ENCODE data around the gene RECQL5.

- TF ChIP-seq, protein P1, sequence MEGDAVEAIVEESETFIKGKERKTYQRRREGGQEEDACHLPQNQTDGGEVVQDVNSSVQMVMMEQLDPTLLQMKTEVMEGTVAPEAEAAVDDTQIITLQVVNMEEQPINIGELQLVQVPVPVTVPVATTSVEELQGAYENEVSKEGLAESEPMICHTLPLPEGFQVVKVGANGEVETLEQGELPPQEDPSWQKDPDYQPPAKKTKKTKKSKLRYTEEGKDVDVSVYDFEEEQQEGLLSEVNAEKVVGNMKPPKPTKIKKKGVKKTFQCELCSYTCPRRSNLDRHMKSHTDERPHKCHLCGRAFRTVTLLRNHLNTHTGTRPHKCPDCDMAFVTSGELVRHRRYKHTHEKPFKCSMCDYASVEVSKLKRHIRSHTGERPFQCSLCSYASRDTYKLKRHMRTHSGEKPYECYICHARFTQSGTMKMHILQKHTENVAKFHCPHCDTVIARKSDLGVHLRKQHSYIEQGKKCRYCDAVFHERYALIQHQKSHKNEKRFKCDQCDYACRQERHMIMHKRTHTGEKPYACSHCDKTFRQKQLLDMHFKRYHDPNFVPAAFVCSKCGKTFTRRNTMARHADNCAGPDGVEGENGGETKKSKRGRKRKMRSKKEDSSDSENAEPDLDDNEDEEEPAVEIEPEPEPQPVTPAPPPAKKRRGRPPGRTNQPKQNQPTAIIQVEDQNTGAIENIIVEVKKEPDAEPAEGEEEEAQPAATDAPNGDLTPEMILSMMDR (conservative IDR thresholded peaks at IDR 0.05; ENCODE audit: low read length): no peak
- no peak for TF ChIP-seq EZH2phosphoT487 (IDR thresholded peaks at IDR 0.05; ENCODE audit: borderline replicate concordance, low read depth, low read length)
These were observed 27.6 kb downstream of the RECQL5 start for GRCh38 chr17:75639327-75639726.
